ENCODE data around the gene INPP5B. TPM values are rescaled to one million over a fixed set of nuclear protein-coding genes. Genes with fewer than 3 reads are reported as not detected.

Gene INPP5B
- total and polyA plus RNA-seq, 9 of the 15 experiments (the other 6 are each of a cell fraction or from before 2014, with no cell fraction given) = 14.1 to 28.7 (median 20.9) TPM

- TF ChIP-seq ZBTB34 (CRISPR knock-in tag; IDR thresholded peaks at IDR 0.05) (no peak), MTA1 (IDR thresholded peaks at IDR 0.05; ENCODE audit: borderline replicate concordance) (peak; percentile 12; the same call in 1 of the 2 replicates), KDM2B (CRISPR knock-in tag; IDR thresholded peaks at IDR 0.05) (no peak), ZBTB1 (CRISPR knock-in tag; IDR thresholded peaks at IDR 0.05; ENCODE audit: borderline replicate concordance, low read depth) (peak; percentile 35; the same call in 1 of the 2 replicates), NFE2 (IDR thresholded peaks at IDR 0.05; ENCODE audit: low read depth) (peak; percentile 12; the same call in 1 of the 2 replicates), CTCF (IDR thresholded peaks at IDR 0.05 in 2 of 3, conservative IDR thresholded peaks at IDR 0.05 in 1 of 3; ENCODE audit: insufficient read depth in 2 of 3, low read depth in 1 of 3, low read length in 3 of 3) (0 out of 6 replicates have a peak, but pooled peaks of 1 of the 3 experiments have one; percentile 7), THRAP3 (IDR thresholded peaks at IDR 0.05; ENCODE audit: borderline replicate concordance) (no peak), XRCC5 (IDR thresholded peaks at IDR 0.05; ENCODE audit: low read depth, low read length) (peak; percentile 81), FOXM1 (IDR thresholded peaks at IDR 0.05; ENCODE audit: low read depth) (peak; percentile 69), FOXM1 (CRISPR knock-in tag; IDR thresholded peaks at IDR 0.05; ENCODE audit: low read depth) (no peak), E2F6 (IDR thresholded peaks at IDR 0.05; ENCODE audit: borderline replicate concordance in 1 of 2, extremely low read depth in 1 of 2, insufficient read depth in 1 of 2, insufficient read length in 1 of 2, low read depth in 1 of 2, low read length in 1 of 2, poor library complexity in 1 of 2, severe bottlenecking in 1 of 2) (no peak), ZNF3 (CRISPR knock-in tag; IDR thresholded peaks at IDR 0.05) (no peak), MAX (CRISPR knock-in tag; IDR thresholded peaks at IDR 0.05) (peak; percentile 77), ZFX (CRISPR knock-in tag; IDR thresholded peaks at IDR 0.05) (peak; percentile 74), RBM39 (optimal IDR thresholded peaks at IDR 0.05; ENCODE audit: low read depth, low read length) (no peak), SAFB (IDR thresholded peaks at IDR 0.05; ENCODE audit: borderline replicate concordance, low read depth, low read length) (no peak), SNAPC5 (CRISPR knock-in tag; IDR thresholded peaks at IDR 0.05) (no peak), RBM34 (IDR thresholded peaks at IDR 0.05; ENCODE audit: borderline replicate concordance, insufficient read depth, low read length) (no peak), THRA (IDR thresholded peaks at IDR 0.05) (no peak)
These were observed at the start of gene INPP5B (continued) for GRCh38 chr1:37946703-37947360.

All from K562 (cell line).